Hypothalamus (tissue), 51 donors: ENCODE data around the gene GRK5.

ENCODE experiments used
- DNase-seq, 51 donors: peaks; one replicate each; lab custom pipeline; 2025; lab: John Stamatoyannopoulos, UW

Gene GRK5

GRCh38 chr10:119491966-119492757 is 284.8 kb downstream of the GRK5 start:
- no peak for DNase-seq

- no peak for DNase-seq
Measured at GRCh38 chr10:119493155-119493554, 285.8 kb downstream of the GRK5 start.

GRCh38 chr10:119494236-119495020 is 287.1 kb downstream of the GRK5 start:
- DNase-seq, result no peak

GRCh38 chr10:119495021-119495505 is 287.7 kb downstream of the GRK5 start:
- DNase-seq, result no peak

GRCh38 chr10:119495545-119495944 is 288.2 kb downstream of the GRK5 start:
- DNase-seq, result no peak

- DNase-seq, result no peak
Measured at GRCh38 chr10:119496273-119496672, 288.9 kb downstream of the GRK5 start.

GRCh38 chr10:119497243-119497642 is 289.9 kb downstream of the GRK5 start:
- no peak for DNase-seq

- DNase-seq, result no peak
Measured at GRCh38 chr10:119498889-119499676, 291.7 kb downstream of the GRK5 start.

- DNase-seq, result no peak
Measured at GRCh38 chr10:119499677-119500002, 292.3 kb downstream of the GRK5 start.

GRCh38 chr10:119500123-119500795 is 292.9 kb downstream of the GRK5 start:
- no peak for DNase-seq

- no peak for DNase-seq
Measured at GRCh38 chr10:119500821-119501220, 293.4 kb downstream of the GRK5 start.

GRCh38 chr10:119501690-119502089 is 294.3 kb downstream of the GRK5 start:
- DNase-seq, result no peak

- DNase-seq, result no peak
Measured at GRCh38 chr10:119502209-119502608, 294.8 kb downstream of the GRK5 start.

GRCh38 chr10:119502618-119503155 is 295.3 kb downstream of the GRK5 start:
- no peak for DNase-seq

- no peak for DNase-seq
Measured at GRCh38 chr10:119503821-119504220, 296.4 kb downstream of the GRK5 start.

GRCh38 chr10:119504651-119505050 is 297.3 kb downstream of the GRK5 start:
- no peak for DNase-seq

GRCh38 chr10:119505131-119505551 is 297.8 kb downstream of the GRK5 start:
- DNase-seq, result no peak
